Astrocyte (in vitro differentiated cells and primary cell): Measurements from ENCODE around the gene STIM1.

Source experiments
- EZH2 ChIP-seq: IDR thresholded peaks from 2 replicates; pipeline ENCODE4 v1.6.1; 2012; ENCODE audit warnings: mild to moderate bottlenecking, low read length, inconsistent platforms; ENCODE audit not compliant: insufficient read depth
- TF ChIP-seq, protein P1 (sequence below): IDR thresholded peaks from 2 replicates; pipeline ENCODE4 v1.5.1; 2011; ENCODE audit warnings: low read depth, mild to moderate bottlenecking, inconsistent platforms, low read length, moderate library complexity; ENCODE audit not compliant: insufficient read depth

DNA sequence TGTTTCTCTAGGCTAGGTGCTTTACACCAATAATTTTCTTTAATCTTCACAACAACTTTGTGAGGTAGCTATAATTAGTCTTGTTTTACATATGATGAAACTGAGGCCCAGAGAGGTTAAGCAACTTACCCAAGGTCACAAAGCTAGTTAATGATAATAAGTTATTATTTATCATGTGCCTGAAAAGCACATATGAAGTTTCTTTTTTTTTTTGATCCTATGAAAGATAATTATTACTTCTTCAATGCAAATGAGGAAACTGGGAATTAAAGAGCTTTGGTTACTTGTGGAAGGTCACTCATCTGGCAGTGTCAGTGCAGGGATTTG lies 22.8 kb downstream of the STIM1 start:
- TF ChIP-seq, protein P1, sequence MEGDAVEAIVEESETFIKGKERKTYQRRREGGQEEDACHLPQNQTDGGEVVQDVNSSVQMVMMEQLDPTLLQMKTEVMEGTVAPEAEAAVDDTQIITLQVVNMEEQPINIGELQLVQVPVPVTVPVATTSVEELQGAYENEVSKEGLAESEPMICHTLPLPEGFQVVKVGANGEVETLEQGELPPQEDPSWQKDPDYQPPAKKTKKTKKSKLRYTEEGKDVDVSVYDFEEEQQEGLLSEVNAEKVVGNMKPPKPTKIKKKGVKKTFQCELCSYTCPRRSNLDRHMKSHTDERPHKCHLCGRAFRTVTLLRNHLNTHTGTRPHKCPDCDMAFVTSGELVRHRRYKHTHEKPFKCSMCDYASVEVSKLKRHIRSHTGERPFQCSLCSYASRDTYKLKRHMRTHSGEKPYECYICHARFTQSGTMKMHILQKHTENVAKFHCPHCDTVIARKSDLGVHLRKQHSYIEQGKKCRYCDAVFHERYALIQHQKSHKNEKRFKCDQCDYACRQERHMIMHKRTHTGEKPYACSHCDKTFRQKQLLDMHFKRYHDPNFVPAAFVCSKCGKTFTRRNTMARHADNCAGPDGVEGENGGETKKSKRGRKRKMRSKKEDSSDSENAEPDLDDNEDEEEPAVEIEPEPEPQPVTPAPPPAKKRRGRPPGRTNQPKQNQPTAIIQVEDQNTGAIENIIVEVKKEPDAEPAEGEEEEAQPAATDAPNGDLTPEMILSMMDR: no peak
- TF ChIP-seq EZH2: no peak
